ENCODE data around the gene RSPRY1.

The RSPRY1 gene

GRCh38 chr16:57245472-57246113, 59.5 kb downstream of the RSPRY1 start:
- in situ Hi-C loops (cut with HindIII; ENCODE audit: low sequenced_read_pairs): loop anchor here (10.0 kb wide), 1 partner anchor 49 kb away; no protein-coding TSS in a partner anchor

DNA sequence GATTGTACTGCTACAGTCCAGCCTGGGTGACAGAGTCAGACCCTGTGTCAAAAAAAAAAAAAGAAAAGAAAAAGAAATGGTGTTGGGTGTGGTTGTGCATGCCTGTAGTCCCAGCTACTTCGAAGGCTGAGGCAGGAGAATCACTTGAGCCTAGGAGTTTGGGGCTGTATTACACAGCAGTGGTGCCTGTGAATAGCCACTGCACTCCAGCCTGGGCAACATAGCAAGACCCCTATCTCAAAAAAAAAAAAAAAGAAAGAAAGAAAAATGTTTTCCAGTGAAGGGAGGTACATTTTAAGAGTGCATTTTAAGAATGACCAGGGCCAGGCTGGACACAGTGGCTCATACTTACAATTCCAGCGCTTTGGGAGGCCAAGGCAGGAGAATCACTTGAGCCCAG, 65.2 kb downstream of the RSPRY1 start:
- in situ Hi-C loops (cut with HindIII; ENCODE audit: low sequenced_read_pairs): no loop called here

GRCh38 chr16:57252148-57252721, 66.1 kb downstream of the RSPRY1 start:
- in situ Hi-C loops (cut with HindIII; ENCODE audit: low sequenced_read_pairs): no loop called here

- in situ Hi-C loops (cut with HindIII; ENCODE audit: low sequenced_read_pairs): no loop called here
Measured at GRCh38 chr16:57253466-57253865, 67.3 kb downstream of the RSPRY1 start.

- in situ Hi-C loops (cut with HindIII; ENCODE audit: low sequenced_read_pairs): no loop called here
Measured at GRCh38 chr16:57255686-57256415, 69.7 kb downstream of the RSPRY1 start.

DNA sequence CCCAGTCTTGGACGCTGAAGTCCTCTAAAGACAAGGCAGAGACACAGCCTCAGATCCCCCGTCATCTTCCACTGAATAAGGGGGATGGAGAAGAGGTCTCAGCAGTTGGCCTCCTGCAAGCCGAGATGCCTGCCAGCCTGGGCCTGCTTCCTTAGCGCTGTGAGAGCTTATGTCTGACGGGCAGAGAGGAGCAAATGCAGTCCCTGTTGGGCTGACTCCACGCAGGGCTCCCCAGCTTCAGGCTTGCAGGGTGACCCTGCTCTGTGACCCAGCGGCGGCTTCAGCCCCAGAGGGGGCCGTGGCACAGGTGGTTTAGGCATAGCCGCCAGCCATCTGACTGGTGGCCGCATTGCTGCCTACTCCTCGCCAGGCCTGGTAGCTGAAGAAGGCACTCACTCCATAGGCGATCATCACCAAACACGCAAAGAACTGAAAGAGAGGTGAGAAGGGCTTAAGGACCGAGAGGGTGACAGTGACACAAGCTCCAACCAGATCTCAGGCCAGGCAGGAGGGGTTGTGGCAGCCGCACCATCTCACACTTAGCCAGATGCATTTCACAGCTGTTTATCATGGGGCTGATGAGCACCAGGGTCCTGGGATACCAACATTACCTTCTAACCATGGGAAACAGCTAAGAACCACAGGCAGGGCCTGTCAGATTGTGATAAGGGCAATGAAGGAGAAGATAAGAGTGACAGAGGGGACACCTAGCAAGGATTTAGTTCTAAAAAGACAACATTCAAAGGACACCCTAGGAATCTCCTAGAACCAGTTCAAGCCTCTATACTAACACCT, 70.7 kb downstream of the RSPRY1 start:
- in situ Hi-C loops (cut with HindIII; ENCODE audit: low sequenced_read_pairs): no loop called here

DNA sequence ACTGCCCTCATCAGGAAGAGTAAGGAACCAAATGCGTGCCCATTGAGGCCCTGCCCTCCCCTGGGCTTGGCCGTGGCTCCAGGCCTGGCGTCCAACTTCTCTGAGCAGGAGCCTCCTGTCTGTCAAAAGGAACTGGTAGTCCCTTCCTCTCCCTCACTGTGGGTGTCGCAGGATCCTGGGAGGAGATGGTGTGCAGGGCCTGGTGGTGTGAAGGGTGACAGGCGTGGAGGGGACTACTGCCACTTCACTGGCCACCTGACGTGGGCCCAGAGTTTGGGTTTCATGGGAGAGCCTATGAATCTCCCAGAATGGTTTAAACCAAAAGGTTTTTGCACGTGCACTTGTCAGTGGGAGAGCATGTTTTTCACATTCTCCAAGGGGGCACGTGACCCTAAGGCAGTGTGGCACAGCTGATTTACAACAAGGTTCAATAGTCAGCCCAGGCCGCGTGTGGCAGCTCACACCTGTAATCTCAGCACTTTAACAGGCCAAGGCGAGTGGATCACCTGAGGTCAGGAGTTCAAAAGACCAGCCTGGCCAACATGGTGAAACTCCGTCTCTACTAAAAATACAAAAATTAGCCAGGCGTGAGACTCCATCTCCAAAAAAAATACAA, 71.4 kb downstream of the RSPRY1 start:
- in situ Hi-C loops (cut with HindIII; ENCODE audit: low sequenced_read_pairs): no loop called here

GRCh38 chr16:57258226-57258909, 72.2 kb downstream of the RSPRY1 start:
- in situ Hi-C loops (cut with HindIII; ENCODE audit: low sequenced_read_pairs): no loop called here

GRCh38 chr16:57258910-57259475, 72.9 kb downstream of the RSPRY1 start:
- in situ Hi-C loops (cut with HindIII; ENCODE audit: low sequenced_read_pairs): no loop called here

DNA sequence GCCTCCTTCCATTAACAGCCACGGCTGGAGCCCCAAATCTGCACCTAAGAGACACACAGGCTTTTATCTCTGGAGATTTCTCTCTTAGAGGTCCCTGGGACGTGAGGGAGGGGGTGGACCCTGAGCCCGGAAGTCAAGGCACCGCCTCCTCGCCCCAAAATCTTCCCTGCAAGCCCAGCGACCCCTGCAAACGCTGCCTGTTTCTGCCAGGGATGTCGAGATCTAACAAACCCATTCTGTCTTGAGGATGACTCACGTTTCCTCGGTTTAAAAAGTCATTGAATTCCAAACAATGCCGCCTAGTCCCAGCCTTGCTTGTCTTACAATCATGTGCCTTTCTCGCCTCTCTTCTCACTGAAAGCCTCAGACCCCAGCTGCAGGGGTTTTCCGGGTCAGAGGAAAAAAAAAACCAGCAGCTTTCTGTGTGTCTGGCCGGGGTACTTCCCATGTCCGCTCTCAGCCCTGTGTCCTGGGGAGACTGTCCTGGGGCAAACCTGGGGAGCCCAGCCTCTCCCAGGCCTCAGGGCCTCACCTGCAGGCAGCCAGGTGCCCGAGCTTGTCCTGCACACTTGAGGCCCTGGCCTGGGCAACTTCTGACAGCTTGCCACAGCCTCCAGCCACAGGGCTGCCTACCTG, 74.3 kb downstream of the RSPRY1 start:
- in situ Hi-C loops (cut with HindIII; ENCODE audit: low sequenced_read_pairs): no loop called here

DNA sequence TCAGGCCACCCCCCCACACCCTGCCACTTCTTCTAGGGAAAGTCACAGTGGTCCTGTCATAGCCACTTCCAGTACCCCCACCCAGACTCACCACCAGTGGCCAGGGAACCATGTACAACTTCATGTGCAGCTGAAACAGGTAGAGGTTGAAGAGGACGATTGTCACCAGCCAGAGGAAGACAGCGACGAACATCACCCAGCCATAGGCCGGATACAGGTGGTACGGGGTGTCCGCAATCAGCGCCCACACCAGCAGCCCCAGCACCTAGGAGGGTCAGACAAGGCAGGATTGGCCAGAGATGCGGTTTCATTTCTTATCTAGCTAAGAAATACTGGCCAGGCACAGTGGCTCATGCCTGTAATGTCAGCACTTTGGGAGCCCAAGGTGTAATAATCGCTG, 75.7 kb downstream of the RSPRY1 start:
- in situ Hi-C loops (cut with HindIII; ENCODE audit: low sequenced_read_pairs): no loop called here

GRCh38 chr16:57262841-57263540, 76.9 kb downstream of the RSPRY1 start:
- in situ Hi-C loops (cut with HindIII; ENCODE audit: low sequenced_read_pairs): no loop called here

GRCh38 chr16:57263541-57264351, 77.6 kb downstream of the RSPRY1 start:
- in situ Hi-C loops (cut with HindIII; ENCODE audit: low sequenced_read_pairs): no loop called here

GRCh38 chr16:57264381-57264780, 78.3 kb downstream of the RSPRY1 start:
- in situ Hi-C loops (cut with HindIII; ENCODE audit: low sequenced_read_pairs): no loop called here

DNA sequence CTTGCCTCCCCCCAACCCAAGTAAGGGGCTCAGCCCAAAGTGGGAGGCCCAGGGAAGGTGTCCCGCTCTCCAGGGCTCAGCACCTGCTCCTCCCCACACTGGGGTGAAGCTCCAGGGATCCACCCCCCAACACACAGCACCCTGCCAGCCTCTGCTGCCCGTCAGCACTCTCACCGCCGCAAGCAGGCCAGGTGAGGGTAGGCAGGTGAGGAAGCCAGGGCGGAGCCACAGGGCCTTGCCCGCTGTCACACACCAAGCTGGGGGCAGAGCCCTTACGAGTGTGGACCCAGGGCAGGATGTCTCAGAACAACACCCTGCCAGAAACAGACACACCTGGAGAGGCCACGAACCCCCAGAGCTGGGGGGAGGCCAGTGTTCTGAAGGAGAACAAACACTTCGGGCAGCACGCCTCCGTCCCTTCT, 78.8 kb downstream of the RSPRY1 start:
- in situ Hi-C loops (cut with HindIII; ENCODE audit: low sequenced_read_pairs): no loop called here

GRCh38 chr16:57265850-57266530, 79.9 kb downstream of the RSPRY1 start:
- in situ Hi-C loops (cut with HindIII; ENCODE audit: low sequenced_read_pairs): no loop called here

DNA sequence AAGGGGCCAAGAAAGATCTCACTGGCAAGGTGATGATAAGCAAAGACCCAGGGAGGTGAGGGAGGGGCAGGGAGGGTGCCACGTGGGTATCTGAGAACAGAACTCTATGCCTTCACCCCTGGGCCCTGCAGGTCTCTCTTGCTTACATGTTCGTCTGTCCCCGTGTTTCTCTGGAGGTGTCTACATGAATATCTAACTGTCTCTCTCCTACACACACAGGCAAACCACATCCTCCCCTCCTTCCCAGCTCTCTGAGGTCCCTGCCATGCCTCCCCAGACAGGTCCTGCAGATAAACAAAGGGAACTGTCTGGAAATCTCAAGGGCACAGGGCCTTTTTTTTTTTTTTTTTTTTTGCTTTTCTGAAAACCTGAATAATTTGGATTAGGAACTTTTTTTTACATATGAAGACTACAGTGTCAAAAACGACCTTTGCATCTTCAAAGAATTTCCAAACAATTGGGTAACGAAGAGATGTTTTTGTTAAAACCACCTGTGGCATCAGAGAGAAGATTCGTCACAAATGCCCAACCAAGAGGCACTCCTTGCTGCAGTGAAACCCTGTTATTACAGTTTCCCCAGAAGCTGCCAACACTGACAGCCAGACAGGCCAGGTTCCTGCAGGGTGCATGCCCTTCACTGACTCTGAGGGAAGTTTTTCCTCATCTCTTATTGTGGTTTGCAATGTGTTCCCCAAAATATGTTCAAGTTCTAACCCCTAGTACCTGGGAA, 80.6 kb downstream of the RSPRY1 start:
- in situ Hi-C loops (cut with HindIII; ENCODE audit: low sequenced_read_pairs): no loop called here

Measured in endothelial cell of hepatic sinusoid (primary cell).